Epidermal melanocyte (primary cell): Measurements from ENCODE around the gene CRYBB2.
A peak's percentile ranks its signal among the peaks of the same experiment; 100 is the strongest.
"Not testable (repeated sequence)": the region's sequence is repeated elsewhere in the genome, so short reads cannot be mapped to it uniquely, and the experiment has no call there.

Experiments
- DNase-seq: peaks from one replicate; pipeline ENCODE4 v3.0.0; 2011; ENCODE audit warnings: low spot score; ENCODE audit not compliant: insufficient read length

CRYBB2 gene

GRCh38 chr22:25199731-25200520 lies 19.5 kb upstream of the CRYBB2 start, which contains the start of gene CRYBB3:
TSS of gene CRYBB3 (plus strand) at chr22:25199858. CDS start at chr22:25201397, 1,539 bp downstream.
- DNase-seq: no peak

DNA sequence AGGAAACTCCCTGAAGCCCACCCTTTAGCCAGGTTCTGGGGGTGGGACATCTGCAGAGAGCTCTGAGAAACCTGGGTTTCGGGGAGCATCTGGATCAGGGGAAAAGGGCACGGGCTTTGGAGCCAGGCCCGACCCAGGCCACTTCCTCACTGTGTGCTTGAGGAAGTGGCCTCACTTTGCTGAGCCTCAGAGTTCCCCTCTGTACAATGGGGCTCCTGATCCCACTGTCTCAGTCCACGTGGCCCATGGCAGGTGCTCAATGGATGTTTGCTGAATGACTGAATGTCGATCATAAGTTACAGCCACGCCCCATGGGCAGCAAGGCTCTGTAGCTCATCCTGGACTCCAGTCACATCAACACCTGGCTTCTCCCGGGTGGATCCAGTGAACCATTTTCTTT lies 18.5 kb upstream of the CRYBB2 start:
- no peak for DNase-seq

DNA sequence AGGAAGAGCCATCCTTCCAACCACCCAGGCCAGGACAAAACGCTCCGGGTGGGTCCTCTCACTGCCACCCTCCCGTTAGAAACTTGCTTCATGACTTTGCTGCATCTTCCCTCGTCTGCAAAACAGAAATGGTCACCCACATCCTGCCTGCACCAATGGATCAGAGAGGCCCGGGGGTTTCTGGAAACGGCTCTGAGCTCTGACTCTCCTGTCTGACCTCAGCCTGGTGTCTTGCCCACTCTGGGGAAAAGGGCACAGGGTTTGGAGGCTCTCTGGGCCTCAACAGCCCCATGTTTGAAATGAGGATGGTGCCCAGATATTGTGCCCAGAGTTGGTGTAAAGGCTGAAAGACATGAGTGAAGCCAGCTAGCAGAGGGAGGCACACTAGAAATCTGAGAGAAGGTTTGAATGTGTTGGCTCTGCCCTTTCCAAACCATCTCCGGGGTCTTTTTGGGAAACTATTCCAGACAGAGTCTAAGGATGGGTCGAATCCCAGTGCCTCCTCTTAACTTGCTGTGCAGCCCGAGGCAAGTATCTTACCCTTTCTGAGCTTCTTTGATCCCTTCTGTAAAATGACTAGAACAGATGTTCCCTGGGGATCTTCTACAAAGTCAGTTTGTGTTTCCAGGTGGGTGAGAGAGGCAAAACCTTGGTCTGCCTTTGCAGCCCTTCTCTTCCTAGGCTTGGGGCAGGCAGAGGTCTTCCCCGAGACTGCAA lies 17.7 kb upstream of the CRYBB2 start:
- DNase-seq: no peak

GRCh38 chr22:25202290-25202921 lies 17.0 kb upstream of the CRYBB2 start:
- peak; percentile 74 for DNase-seq

GRCh38 chr22:25203082-25203481 lies 16.4 kb upstream of the CRYBB2 start:
- no peak for DNase-seq

DNA sequence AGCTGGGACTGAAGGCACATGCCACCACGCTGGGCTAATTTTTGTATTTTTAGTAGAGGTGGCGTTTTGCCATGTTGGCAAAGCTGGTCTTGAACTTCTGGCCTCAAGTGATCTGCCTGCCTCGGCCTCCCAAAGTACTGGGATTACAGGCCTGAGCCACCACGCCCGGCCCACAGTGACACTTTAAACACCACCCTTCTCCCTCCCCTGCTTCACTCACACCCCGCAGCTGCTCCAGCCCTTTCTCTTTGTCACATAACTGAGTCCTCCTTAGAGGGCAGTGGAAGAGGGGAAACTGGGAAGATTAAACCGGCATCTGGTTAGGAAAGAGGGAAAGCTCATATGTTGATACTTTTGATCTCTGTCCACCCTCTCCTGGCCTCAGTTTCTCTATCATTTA lies 14.9 kb upstream of the CRYBB2 start:
- DNase-seq: not testable (repeated sequence)

GRCh38 chr22:25205847-25206246 lies 13.6 kb upstream of the CRYBB2 start:
- no peak for DNase-seq

GRCh38 chr22:25206998-25207397 lies 12.4 kb upstream of the CRYBB2 start:
- no peak for DNase-seq

- no peak for DNase-seq
Observed at GRCh38 chr22:25207553-25208157, 11.8 kb upstream of the CRYBB2 start.

DNA sequence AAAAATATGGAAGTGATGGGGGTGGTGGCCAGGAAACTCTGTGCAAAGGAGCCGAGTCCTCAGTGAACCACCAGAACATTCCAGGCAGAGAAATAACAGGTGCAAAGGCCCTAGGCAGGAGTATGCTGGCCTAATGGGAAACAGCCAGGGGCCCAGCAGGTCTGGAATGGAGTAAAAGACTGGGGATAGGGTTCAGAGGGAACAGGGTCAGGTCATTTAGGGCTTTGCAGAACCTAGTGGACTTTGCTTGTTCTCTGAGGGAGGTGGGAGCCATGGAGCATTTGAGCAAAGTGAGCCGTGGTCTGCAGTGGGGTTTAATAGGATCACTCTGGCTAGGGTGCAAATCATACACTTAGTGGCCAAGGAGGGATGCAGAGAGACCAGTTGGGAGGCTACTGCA lies 11.1 kb upstream of the CRYBB2 start:
- no peak for DNase-seq

- DNase-seq: no peak
Observed at GRCh38 chr22:25208743-25209505, 10.5 kb upstream of the CRYBB2 start.

DNA sequence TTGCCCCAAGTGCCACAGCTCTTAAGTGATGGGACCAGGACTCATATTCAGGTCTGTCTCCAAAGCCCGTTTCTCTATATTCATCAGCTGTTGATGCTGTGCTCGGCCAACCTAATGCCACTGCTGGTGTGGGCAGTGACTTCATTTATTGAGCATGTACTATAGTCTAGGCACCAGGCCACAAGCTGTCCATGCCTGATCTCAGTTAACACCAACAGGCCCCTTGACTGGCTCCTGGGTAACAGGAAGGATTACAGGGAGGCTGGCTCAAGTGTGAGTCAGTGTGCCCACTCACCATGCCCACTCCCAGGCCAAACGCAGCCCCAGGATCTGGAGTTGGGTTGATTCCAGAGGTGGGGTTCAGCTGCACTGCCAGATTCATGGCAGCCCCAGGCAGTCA lies 8.6 kb upstream of the CRYBB2 start:
- DNase-seq: no peak

- DNase-seq: no peak
Observed at GRCh38 chr22:25212337-25212736, 7.1 kb upstream of the CRYBB2 start.

DNA sequence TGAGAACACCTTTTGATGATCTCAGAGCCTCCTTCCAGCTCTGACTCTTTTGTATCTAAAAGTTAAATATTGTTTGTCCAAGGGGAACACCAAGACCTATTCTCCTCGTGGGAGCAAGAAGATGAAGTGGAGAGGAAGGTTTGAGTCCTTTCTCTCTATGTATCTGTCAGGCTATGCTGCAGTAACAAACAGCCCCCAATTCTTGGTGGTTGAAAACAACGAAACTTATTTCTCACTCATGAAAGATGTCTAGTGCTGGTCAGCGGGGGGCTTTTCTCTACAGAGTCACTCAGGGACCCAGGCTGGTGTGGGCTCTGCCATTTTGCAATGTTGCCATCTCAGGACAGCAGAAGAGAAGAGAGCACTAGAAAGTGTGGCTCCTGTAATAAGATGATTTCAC lies 6.2 kb upstream of the CRYBB2 start:
- no peak for DNase-seq

DNA sequence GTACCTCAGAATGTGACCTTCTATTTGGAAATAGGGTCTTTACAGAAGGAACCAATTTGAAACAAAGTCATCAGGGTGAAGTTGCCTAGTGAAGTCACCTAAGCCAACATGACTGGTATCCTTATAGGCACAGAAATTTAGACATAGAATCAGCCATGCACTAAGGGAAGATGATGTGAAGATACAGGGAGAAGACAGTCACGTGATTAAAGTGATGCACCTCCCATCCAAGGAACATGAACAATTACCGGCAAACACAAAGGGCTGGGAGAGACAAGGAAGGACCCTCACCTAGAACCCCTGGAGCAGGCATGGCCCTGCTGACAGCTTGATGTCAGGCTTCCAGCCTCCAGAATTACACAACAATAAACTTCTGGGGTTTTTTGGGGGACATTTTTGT lies 3.2 kb upstream of the CRYBB2 start:
- DNase-seq: no peak

DNA sequence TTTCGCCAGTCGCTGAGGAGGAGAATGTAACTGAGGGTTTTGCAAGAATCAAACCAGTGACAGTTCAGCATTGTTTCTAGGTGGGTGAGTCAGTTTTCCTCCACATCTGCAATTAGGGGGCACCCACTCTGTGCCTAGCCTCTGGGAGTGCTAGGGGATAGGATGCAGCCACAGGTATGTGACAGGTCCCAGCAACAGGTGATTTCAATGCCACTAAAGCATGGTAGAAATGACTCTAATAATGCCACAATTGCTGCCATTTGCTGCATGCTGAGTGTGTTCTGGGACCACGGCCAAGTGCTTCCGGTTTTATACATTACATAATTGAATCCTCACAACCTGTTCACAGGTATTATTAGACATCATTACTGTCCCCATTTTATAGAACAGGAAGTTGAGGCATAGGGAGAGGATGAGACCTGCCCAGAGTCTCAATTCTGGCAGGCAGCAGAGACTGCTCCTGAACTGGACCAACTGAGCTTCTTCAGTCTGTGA lies 556 bp downstream of the CRYBB2 start:
- DNase-seq: no peak

DNA sequence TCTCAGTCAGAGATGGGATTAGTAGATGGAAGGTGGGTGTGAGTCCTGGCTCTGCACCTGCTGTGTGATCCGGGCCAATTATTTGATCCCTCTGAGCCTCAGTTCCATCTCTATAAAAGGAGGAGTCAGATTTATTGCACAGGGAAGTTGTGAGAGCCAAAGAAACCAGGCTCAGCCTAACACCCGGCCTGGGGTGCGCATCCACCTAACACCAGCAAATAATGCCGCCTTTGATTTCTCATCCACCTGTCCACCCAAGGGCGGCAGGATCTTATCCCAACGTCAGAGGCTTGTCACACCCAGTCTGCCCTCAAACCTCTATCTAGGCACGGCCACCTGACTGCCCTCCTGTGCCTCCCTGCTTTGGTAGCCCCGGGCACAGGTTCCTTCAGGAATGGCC lies 2.4 kb downstream of the CRYBB2 start:
- no peak for DNase-seq

DNA sequence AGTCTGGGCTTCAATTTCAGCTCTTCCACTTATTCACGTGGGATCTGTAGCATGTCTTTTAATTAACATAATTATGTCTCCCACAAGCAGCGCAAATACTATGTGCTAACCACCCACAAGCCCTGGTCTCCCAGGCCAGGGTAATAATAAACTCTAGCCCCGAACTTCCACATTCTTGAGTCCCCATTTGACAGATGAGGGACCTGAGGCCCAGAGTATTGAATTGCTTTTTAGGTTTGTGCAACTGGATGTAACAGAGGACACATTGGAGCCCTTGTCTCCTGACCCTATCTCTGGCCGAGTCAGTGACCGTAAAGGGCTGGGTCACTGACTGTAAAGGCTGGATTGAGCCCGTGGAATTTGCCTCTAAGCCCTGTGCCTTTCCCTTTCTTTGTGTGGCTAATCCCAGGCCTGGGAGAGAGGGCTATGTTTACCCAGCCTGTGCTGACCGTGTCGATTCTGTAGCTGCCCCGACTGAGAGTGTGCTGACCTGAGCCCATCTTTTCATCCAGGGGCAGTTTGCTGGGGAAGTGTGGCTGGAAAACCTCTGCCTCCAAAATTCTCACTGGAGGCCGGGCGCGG lies 3.9 kb downstream of the CRYBB2 start:
- no peak for DNase-seq

GRCh38 chr22:25228822-25229221 lies 9.4 kb downstream of the CRYBB2 start:
- no peak for DNase-seq

GRCh38 chr22:25230760-25231159 lies 11.3 kb downstream of the CRYBB2 start:
- not testable (repeated sequence) for DNase-seq

DNA sequence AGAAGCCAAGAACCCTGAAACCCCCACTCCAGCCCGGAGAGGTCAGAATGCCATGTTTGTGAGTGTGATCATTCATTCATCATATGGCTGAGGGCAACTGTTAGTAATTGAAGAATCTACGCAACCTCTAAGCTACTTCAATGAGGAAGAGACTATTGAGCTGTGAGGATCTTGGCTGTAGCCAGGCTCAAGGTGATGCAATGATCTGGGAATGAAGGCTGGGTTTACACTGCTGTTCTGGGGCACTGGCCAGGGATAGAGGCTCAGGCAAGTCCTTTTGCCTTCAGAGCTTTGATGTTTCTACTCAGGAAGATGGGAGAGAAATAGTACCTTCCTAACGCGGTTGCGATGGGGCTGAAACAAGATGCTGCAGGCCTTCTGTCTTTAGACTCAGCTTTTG lies 12.9 kb downstream of the CRYBB2 start:
- no peak for DNase-seq
